Adrenal gland (tissue), 12 donors: ENCODE measurements around the gene FMNL2. TPM values are rescaled to one million over a fixed set of nuclear protein-coding genes. Genes with fewer than 3 reads are reported as not detected.

ENCODE experiments used
- DNase-seq, 7 donors: peaks; one replicate each; pipeline ENCODE4 v3.0.0-alpha.2; 2019 to 2020
- H3K27ac ChIP-seq, 5 donors: fragments of 200-600 bp; sonication (generic) in 4 of 5; 1 replicate in 3 of 5; 2 replicates in 2 of 5; pipeline versions ENCODE4 v1.5.1 to v1.8.0; 2016 to 2020; ENCODE audit warnings: mild to moderate bottlenecking in 1 of 5
- H3K27me3 ChIP-seq: fragments of 200-600 bp; 2 replicates; pipeline ENCODE4 v1.8.0; 2021
- H3K36me3 ChIP-seq, 2 donors: fragments of 200-600 bp; replicated peaks in 1 of 2; 1 replicate in 1 of 2; 2 replicates in 1 of 2; pipeline versions ENCODE4 v1.5.1 to v1.8.0; 2018 to 2022
- H3K4me1 ChIP-seq, 2 donors: fragments of 200-600 bp; replicated peaks in 1 of 2; 1 replicate in 1 of 2; 2 replicates in 1 of 2; pipeline versions ENCODE4 v1.5.1 to v1.8.0; 2018 to 2021
- H3K4me3 ChIP-seq, 4 donors: fragments of 200-600 bp; sonication (generic) in 3 of 4; one replicate each; pipeline ENCODE4 v1.5.1; 2016 to 2018
- H3K9me3 ChIP-seq, 3 donors: fragments of 200-600 bp; sonication (generic) in 1 of 3; replicated peaks in 1 of 3; 1 replicate in 2 of 3; 2 replicates in 1 of 3; pipeline versions ENCODE4 v1.5.1 to v1.8.0; 2016 to 2021
- POLR2A ChIP-seq, 2 donors: fragments of 450-650 bp; IDR thresholded peaks; one replicate each; pipeline ENCODE4 v1.6.1; 2017; ENCODE audit warnings: antibody characterized with exemption in 2 of 2, mild to moderate bottlenecking in 2 of 2, moderate library complexity in 1 of 2
- WGBS, 4 donors: extraction: QIAGEN DNeasy Blood & Tissue Kit in 2 of 4; methylation state at CpG; one replicate each; pipeline versions ENCODE4 v1.1.5 to v1.1.7; 2013 to 2017; 5-methylcytosine and 5-hydroxymethylcytosine counted together
- intact Hi-C, 2 donors: fragments of 100-400 bp; cut with DNase I; formaldehyde crosslinking; loops; one replicate each; pipeline versions ENCODE4 v1.14.1 to v1.15.0; 2022 to 2023
- polyA plus RNA-seq, 3 donors: library from polyadenylated mRNA; stranded (reverse); fragments of 200-250 nt in 2 of 3; fragments of 350-450 nt in 1 of 3; fragmentation: Illumina TruSeq in 1 of 3; extraction: RNeasy Lipid Tissue Mini Kit (QIAGEN cat#74804) in 1 of 3; gene quantifications; one replicate each; pipeline ENCODE4 v1.2.3, GENCODE V29; 2013 to 2014
- total RNA-seq, 9 donors: library from RNA; depleted of rRNA in 4 of 9; stranded (reverse); fragments of >200 nt in 4 of 9; fragments of 120-200 nt in 1 of 9; fragmentation: NEBNext Ultra II Directional in 1 of 9; extraction: Animal tissue kit (Norgen Biotek cat#: 25700) in 1 of 9; gene quantifications; one replicate each; pipeline versions ENCODE4 v1.1.0 to v1.2.4, GENCODE V29; 2013 to 2023
- TF ChIP-seq, protein P1 (sequence below), 6 experiments: fragments of 450-650 bp in 4 of 6; fragments of 200-600 bp in 2 of 6; sonication (generic) in 1 of 6; IDR thresholded peaks; 1 replicate in 5 of 6; 2 replicates in 1 of 6; pipeline versions ENCODE4 v1.5.1 to v1.8.0; 2016 to 2021; ENCODE audit warnings: antibody characterized with exemption in 6 of 6, mild to moderate bottlenecking in 2 of 6, moderate library complexity in 1 of 6
- donor health status: healthy with polysubstance abuse.
- donor health status: Bipolar disorder and iron deficiency.
- donor health status: DM: yes; HTN: yes; CAD: no.
- donor health status: DM: no; HTN: no; CAD: no.
- donor health status: DM: no; HTN: no; CAD: no.
- donor health status: DM: yes; HTN: yes; CAD: no.

The FMNL2 gene
- total and polyA plus RNA-seq, 12 donors = 23.5 to 54.2 (median 36.7) TPM

DNA sequence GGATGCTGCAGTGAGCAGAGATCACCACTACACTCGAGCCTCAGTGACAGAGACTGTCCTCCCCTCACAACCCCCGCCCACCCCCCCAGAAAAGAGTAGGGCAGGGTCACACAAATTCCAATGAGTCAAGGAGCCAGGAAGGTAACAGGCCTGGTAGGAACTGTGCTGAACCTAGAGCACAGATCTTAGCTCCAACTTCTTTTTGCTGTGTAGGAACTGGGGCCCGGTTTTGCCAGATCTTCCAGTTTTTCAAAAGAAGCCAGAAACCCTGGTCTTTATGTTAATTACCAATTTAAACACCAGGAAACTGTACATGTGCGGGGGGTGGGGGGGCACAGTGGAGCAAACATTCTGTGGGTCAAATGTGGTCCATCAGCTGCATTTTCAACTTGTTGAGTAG lies 311.3 kb downstream of the FMNL2 start:
- no peak for TF ChIP-seq POLR2A (IDR thresholded peaks at IDR 0.05)
- TF ChIP-seq, protein P1, sequence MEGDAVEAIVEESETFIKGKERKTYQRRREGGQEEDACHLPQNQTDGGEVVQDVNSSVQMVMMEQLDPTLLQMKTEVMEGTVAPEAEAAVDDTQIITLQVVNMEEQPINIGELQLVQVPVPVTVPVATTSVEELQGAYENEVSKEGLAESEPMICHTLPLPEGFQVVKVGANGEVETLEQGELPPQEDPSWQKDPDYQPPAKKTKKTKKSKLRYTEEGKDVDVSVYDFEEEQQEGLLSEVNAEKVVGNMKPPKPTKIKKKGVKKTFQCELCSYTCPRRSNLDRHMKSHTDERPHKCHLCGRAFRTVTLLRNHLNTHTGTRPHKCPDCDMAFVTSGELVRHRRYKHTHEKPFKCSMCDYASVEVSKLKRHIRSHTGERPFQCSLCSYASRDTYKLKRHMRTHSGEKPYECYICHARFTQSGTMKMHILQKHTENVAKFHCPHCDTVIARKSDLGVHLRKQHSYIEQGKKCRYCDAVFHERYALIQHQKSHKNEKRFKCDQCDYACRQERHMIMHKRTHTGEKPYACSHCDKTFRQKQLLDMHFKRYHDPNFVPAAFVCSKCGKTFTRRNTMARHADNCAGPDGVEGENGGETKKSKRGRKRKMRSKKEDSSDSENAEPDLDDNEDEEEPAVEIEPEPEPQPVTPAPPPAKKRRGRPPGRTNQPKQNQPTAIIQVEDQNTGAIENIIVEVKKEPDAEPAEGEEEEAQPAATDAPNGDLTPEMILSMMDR (IDR thresholded peaks at IDR 0.05) = no peak
- Histone ChIP-seq H3K27me3 (no peaks in the 10 kb centered on the region), H3K4me1 (peaks cover 5 to 23% of the 10 kb centered on the region in 2 donors), H3K4me3 (no peak overlapping the region), H3K36me3 (peaks cover 0 to 21% of the 10 kb centered on the region in 2 donors), H3K9me3 (no peaks in the 10 kb centered on the region), H3K27ac (peak overlapping the region in 1 of 5 donors; percentile 27)
- intact Hi-C loops = no loop called here
- 69 to 95% (median 78%) methylated on average over 2 to 4 of the region's 4 CpGs for WGBS, 4 donors
- DNase-seq = no peak

DNA sequence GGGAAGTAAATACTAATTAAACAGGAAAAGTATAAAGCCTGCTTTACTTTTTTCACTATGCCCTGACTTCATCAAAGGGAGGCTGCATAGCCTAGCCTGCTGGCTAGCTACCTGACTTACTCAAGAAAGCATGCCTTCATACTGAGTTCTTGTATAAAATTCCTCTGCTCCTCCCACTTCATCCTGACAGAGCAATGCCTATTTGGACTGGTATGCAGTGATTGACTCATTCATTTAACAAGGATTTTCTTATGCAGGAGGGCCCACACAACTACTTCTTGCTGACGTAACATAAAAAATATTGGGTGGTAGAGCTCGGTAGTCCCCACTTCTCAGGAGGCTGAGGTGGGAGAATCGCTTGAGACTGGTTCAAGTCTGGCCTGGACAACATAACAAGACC lies 311.8 kb downstream of the FMNL2 start:
- Histone ChIP-seq H3K36me3 (peaks cover 0 to 16% of the 10 kb centered on the region in 2 donors), H3K4me1 (peaks cover 5 to 23% of the 10 kb centered on the region in 2 donors), H3K4me3 (no peak overlapping the region), H3K27ac (peak overlapping the region in 3 of 5 donors; percentile 27 to 49 (median 44)), H3K9me3 (no peaks in the 10 kb centered on the region), H3K27me3 (no peaks in the 10 kb centered on the region)
- TF ChIP-seq POLR2A (IDR thresholded peaks at IDR 0.05) = no peak
- TF ChIP-seq, protein P1 (IDR thresholded peaks at IDR 0.05) = no peak
- 72 to 84% (median 78%) methylated on average over 3 of the region's 3 CpGs for WGBS, 4 donors
- intact Hi-C loops = no loop called here
- DNase-seq = no peak

DNA sequence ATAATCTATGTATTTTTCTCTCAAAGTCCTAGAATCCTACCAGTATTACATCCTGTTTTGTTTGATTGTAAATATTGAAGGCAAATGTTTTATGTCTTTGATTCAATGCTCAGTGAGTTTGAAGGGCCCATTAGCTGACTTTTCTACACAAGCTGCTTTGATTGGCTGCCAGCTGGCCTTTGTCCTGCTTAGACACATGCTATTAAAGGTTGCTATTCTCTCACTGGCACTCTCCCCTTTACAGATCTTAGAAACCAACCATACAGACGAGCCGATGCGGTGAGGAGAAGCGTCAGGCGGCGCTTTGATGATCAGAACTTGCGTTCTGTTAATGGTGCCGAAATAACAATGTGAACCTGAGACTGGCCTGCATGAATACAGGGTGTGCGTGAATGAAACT lies 312.6 kb downstream of the FMNL2 start:
- H3K4me1 ChIP-seq = peaks cover 5 to 23% of the 10 kb centered on the region in 2 donors
- H3K9me3 ChIP-seq = no peaks in the 10 kb centered on the region
- TF ChIP-seq, protein P1 (IDR thresholded peaks at IDR 0.05) = no peak
- peak in 1 of 2 donors; percentile 38 for TF ChIP-seq POLR2A (IDR thresholded peaks at IDR 0.05)
- H3K27me3 ChIP-seq = no peaks in the 10 kb centered on the region
- intact Hi-C loops = no loop called here
- peak overlapping the region in 3 of 5 donors; percentile 40 to 49 (median 44) for H3K27ac ChIP-seq
- peaks cover 0 to 10% of the 10 kb centered on the region in 2 donors for H3K36me3 ChIP-seq
- DNase-seq = peak; percentile 65 to 92 (median 84)
- no peak overlapping the region for H3K4me3 ChIP-seq
- WGBS, 4 donors = 27 to 37% (median 33%) methylated on average over 9 of the region's 9 CpGs

DNA sequence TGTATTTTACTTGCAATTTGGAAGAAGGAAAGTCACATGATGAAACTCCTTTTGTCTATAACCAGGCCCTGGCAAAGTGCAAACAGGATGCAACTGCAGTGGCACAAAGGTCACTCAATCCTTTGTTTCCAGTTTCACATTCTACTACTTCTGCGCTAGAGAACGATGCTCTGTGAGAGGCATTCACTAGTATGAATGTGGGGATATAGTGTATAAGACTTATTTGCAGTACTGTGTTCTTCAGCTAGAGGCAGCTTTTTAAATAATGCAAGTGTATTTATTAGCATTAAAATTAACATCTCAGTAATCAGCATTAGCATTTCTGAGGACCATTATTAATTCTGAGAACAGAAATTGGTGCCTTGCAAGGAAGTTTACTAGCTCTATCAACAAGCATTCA lies 313.4 kb downstream of the FMNL2 start:
- Histone ChIP-seq H3K36me3 (peaks cover 0 to 2% of the 10 kb centered on the region in 2 donors), H3K9me3 (no peaks in the 10 kb centered on the region), H3K27ac (peak overlapping the region in 3 of 5 donors; percentile 40 to 49 (median 44)), H3K4me3 (no peak overlapping the region), H3K4me1 (peaks cover 5 to 23% of the 10 kb centered on the region in 2 donors), H3K27me3 (no peaks in the 10 kb centered on the region)
- no peak for TF ChIP-seq POLR2A (IDR thresholded peaks at IDR 0.05)
- TF ChIP-seq, protein P1 (IDR thresholded peaks at IDR 0.05) = peak in 5 of 6 experiments; percentile 18 to 45 (median 22)
- 10 to 16% (median 11%) methylated on average over 2 of the region's 2 CpGs for WGBS, 4 donors
- intact Hi-C loops = no loop called here
- DNase-seq = no peak
